GM18951 (cell line): ENCODE measurements around the gene EIF5A.

Source experiments
- POLR2A ChIP-seq: IDR thresholded peaks from 4 replicates; pipeline ENCODE4 v1.6.1; 2011; ENCODE audit warnings: mild to moderate bottlenecking; ENCODE audit not compliant: insufficient read length, insufficient read depth; ENCODE audit errors: extremely low read depth
- in situ Hi-C: fragments of 300-500 bp; cut with MboI; formaldehyde crosslinking; loops from one replicate; pipeline ENCODE4 v1.12.0; 2022; ENCODE audit warnings: low sequenced_read_pairs, mixed read lengths, inconsistent platforms; ENCODE audit not compliant: unreplicated experiment

The EIF5A gene

DNA sequence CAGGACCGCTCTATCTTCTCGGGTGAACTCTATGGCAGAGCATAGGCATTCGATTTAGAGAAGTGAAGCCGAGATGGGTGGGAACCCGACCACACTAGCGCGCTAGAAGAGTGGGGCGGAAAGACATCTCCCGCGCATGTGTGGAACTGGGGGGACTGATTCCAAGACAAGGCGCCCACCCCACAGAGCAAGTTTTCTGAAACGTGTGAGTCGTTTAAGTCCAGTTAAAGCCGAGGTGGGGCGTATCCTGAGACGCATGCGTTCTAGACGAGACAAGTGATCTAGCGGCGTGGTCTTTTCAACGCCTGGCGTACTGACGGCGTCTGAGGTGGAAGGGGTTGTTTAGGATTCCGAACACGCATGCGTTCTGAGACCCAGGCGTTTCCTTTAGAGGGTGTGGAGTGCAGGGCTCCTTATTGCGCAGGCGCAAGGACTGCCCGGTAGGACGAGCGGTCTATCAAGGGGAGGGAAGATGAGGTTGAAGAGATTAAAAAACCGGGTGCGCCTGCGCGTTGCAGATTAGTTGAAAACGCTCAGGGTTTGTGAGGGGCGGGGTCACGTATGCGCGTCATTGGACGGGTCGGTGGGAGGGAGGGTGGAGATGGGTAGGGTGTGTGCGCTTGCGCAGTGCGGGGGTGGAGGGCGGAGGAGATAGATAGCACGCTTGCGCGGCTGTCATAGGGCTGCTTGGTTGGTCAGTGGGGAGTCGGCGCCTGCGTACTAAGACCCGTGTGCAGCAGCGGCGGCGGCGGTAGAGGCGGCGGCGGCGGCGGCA, at the start of gene EIF5A:
EIF5A (plus strand) TSS at position 718 of the 775 bp plus-strand sequence. CDS start 2,008 bp downstream, outside the sequence.
- in situ Hi-C loops: no loop called here
- TF ChIP-seq POLR2A: peak; percentile 70

DNA sequence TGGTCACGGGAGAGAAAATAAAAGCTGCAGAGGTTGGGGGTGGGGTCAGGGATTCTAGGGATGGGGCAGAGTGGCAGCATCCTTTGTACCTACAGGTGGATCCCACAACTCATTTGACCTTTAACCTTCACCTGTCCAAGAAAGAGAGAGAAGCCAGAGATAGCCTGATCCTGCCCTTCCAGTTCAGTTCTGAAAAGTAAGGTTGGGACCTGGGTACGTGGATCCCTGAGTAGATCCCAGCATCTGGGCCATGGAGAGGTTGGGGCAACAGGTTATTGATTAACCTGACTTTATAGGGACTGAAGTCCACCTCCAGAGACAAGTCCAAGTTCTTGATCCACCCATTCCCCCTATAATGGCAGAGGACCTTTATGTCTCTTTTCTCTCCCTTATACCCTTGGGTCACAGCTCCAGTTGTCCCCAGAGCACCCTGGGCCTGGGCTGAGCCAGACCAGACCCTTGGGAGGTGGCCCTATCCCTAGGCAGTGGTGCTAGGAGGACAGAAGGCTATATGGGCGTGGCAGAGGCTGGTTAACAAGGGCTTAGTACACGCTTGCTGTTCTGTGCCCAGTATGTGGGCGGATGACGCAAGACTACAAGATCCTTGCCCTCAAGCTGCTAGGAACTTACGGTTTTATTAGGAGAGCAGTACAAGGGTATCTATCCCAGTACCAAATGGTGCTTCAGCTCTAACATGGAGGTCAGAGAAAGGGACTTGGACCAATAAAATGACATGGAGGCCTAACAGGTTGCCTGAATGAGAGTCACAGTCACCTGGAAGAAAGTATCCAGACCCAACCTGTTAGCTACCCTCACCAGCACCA, 48.5 kb upstream of the EIF5A start:
- no peak for TF ChIP-seq POLR2A
- in situ Hi-C loops: no loop called here

DNA sequence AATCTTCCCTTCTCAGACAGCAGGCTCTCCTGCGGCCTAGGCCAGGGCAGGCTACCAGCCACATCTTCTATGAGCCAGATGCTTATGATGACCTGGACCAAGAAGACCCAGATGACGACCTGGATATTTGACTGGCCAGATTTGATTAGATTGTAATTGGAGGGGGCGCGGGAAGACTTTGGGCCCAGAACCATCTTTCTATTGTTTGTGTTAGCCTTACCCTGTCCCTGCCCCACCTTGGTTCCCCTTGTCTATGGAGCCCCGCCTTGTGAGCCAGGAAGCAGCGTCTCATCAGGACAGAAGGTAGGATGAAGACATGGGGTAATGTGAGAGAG, 47.9 kb upstream of the EIF5A start:
- no peak for TF ChIP-seq POLR2A
- in situ Hi-C loops: no loop called here

DNA sequence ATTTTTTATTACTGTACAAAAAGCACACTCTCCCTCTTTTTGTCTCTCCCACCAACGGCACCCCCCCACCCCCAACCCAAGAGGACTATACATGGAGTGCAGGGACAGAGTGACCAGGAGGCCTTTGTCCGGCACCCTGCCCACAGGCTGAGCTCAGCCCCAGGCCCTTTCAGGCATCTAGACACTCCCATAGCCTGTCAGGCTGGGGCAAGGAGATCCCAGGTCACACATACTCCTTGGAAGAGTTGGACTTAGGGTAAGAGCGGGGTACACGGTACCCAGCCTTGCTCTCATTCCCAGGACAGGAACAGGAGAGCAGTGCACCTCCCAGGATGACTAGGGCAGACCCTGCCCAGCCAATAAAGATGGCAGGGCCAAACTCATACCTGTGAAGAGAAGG, 47.3 kb upstream of the EIF5A start:
- TF ChIP-seq POLR2A: no peak
- in situ Hi-C loops: no loop called here

DNA sequence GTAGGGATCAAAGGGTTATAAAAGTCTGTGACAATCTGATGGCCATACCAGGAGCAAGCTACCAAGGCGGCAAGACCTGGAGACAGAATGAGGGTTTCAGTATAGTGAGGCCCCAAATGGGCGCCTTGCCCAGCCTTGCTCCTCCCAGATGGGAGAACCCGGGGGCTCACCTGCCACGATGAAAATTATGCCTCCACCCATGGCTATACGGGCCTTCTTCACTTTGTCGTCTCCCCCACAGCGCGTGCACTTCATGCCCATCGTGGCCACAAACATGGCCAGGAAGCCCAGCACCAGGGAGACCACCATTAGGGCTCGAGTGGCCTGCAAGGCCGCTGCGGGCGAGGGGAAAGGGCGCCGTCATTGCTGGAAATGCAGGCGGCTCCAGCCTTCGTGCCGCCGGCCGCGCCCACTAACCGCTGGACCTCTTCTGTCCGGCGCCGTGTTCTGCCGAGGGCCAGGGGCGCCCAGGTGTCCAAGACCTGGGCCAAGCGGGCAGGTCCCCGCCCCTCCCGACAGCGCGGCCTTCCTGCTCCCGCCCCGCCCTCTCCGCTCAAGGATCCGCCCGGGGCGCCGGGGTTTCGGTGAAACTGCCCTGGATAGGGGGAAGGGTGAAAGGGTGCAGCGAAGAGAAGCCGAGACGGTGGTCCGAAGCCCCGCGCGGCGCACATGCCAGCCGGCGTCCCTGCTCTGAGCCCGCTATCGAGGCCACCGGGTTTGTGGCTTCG, 46.6 kb upstream of the EIF5A start:
- in situ Hi-C loops: no loop called here
- TF ChIP-seq POLR2A: peak; percentile 26

DNA sequence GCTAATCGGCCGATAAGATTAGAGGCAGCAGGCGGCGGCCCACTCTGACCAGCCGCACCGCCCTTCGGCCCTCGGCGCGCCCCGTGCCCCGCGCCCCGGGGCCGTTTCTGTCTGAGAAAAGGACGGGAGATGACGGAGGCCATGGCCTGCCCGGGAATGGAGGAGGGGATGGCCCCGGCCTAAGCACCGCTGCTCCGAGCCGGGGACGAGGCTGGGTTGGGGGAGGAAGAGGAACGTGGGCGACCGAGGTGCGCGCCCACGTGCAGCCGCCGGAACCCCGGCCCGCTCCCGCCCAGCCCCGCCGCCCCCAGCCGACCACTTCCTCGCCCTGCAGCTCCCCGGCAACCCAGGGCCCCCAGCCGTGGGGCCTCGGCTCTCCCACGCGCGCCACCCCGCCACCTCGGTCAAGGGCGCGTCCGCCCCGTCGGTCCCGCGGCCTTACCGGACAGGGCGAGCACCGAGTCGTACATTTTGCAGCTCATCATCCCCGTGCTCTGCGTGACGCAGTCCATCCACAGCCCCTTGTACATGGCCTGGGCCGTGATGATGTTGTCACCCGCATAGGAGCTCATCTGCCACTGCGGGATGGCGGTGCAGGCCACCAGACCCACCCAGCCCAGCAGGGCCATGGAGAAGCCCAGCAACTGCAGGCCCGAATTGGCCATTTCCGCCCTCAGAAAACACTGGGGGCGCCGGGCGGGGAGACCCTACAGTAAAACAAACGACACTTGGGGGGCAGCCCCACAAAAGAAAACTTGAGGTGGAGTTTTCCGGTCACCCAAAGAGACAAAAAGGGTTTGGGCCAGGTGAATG, 45.8 kb upstream of the EIF5A start:
- in situ Hi-C loops: no loop called here
- TF ChIP-seq POLR2A: no peak

DNA sequence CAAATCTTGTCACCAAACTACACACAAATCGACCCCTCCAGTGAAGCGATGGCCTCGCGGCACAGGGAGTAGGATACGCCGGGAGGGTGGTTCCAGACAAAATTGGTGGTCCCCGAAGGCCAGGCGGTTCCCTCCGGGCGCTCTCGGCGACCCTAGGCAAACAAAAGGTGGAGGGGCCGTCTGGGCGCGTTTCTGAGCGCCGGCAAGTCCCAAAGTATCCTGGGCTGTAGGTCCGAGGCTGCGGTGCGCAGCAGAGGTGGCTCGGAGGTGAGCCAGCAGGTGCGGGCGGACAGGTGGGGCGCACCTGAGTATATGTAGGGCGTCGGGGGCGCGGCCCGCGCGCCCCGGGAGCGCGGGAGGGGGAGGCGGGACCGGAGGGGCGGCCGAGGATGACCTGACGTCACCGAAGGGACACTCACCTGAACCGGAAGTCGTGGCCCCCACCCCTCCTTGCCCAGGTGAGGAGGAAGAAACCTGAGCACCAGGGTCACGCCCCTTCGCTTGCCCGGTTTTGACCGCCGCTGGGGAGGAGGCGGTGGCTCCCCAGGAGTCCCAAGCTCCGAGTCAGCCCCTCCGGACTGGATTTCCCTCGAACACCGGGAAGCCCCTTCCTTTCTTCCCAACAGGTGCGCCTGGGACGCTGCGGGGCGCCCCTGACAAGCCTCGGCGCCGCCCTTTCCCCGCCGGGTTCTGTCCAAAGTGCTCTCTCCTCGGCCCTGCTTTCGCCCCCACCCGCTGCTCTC, 45.1 kb upstream of the EIF5A start, which contains the start of gene CLDN7:
CLDN7 (minus strand) TSS at position 287 of the 743 bp plus-strand sequence. CDS start 435 bp downstream, outside the sequence.
- TF ChIP-seq POLR2A: no peak
- in situ Hi-C loops: no loop called here

DNA sequence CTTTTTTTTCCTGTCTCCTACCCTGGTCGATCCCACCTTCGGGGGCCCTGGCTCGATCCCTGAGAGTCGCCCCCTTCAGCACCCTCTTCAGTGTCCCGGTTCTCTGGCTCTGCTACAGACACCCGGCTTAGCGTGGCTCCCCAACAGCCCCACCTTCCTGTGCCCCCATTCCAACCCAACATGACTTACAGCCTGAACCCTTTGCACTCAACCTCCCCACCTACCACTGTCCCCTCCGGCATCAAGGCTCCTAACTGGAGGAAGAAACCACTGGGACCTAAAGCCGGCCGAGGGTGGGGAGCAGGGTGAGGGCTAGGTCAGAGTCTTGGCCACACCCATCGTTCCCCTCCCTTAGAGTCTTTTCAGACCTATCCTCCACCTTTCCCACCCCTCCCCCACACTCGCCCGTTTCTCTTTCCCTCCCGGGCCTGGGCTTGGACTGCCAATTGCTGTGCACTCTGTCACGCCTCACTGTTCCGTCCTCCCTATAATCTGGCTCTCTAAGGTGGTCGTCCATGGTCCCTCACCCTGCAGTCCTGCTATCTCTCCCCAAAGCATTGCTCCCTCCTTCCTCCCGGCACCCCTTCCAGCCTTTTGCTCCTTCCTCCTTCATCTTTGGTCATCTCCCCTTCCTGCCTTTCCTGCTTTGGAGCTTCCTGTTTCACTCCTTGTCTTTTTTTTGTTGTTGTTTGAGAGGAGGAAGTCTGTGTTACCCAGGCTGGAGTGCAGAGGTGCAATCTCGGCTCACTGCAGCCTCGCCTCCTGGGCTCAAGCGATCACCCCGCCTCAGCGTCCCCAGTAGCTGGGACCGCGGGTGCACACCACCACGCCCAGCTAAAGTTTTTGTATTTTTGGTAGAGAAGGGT, 44.3 kb upstream of the EIF5A start:
- in situ Hi-C loops: no loop called here

DNA sequence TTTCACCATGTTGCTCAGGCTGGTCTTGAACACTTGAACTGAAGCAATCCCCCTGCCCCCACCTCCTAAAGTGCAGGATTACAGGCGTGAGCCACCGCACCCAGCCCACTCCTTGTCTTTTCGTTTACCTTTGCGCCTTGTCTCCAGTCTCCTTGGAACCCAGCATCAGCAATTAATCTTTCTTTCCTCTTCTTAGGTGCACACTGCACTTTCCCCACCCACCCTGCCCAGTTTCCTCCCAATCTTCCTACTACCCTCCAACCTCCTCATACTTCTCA, 43.7 kb upstream of the EIF5A start:
- no peak for TF ChIP-seq POLR2A
- in situ Hi-C loops: no loop called here

More for the DNA sequence above, 44.3 kb upstream of the EIF5A start:
- no peak for TF ChIP-seq POLR2A

DNA sequence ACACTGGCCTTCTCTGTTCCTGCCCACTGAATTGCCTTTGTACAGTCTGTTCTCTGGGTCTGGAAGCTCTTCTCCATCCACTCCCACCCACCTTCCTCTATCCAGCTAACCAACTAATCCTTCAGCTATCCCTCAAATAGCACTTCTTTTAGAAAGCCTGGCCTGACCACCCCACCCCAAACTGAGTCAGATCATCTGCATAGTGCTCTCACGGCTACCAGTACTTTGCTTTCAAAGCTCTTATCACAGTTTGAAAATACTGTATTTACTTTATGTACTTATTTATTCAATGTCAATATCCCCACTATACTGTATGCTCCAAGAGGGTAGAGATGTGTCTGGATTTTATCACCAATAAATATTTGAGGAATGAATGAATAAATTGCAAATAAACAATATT, 40.6 kb upstream of the EIF5A start:
- in situ Hi-C loops: no loop called here
- TF ChIP-seq POLR2A: no peak

DNA sequence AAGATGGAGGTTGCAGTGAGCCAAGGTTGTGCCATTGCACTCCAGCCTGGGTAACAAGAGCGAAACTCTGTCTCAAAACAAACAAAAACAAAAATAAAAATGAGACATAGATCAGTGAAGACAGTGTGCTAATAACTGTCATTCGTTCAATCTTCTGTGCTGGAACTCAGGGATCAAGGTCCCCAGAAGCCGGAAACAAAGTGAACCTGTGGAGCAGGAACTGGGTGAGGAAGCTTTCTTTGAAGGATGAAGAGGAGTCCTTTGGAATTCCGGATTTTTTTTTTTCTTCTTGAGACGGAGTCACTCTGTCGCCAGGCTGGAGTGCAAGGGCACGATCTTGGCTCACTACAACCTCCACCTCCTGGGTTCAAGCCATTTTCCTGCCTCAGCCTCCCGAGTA, 28.0 kb upstream of the EIF5A start:
- in situ Hi-C loops: no loop called here
- TF ChIP-seq POLR2A: no peak
